Transverse colon (tissue), 4 donors: ENCODE results near the gene PRF1. TPM values are rescaled to one million over a fixed set of nuclear protein-coding genes. Genes with fewer than 3 reads are reported as not detected.

ENCODE experiments used
- DNase-seq: peaks from one replicate; pipeline ENCODE4 v3.0.0-alpha.2; 2019
- H3K27ac ChIP-seq, 4 donors: fragments of 200-600 bp; sonication (generic); 2 replicates each; pipeline ENCODE4 v1.5.1; 2016 to 2018; ENCODE audit warnings: inconsistent platforms in 4 of 4
- H3K27me3 ChIP-seq: fragments of 200-600 bp; sonication (generic); 2 replicates; pipeline ENCODE4 v1.5.1; 2017; ENCODE audit warnings: inconsistent platforms
- H3K36me3 ChIP-seq, 4 donors: fragments of 200-600 bp; sonication (generic); 2 replicates each; pipeline ENCODE4 v1.5.1; 2017 to 2019; ENCODE audit warnings: inconsistent platforms in 4 of 4
- H3K4me1 ChIP-seq, 4 donors: fragments of 200-600 bp; sonication (generic); 2 replicates each; pipeline ENCODE4 v1.5.1; 2017 to 2020; ENCODE audit warnings: inconsistent platforms in 4 of 4
- H3K4me3 ChIP-seq, 4 donors: fragments of 200-600 bp; sonication (generic); 1 replicate in 1 of 4; 2 replicates in 3 of 4; pipeline versions ENCODE4 v1.5.1 to v1.6.1; 2017 to 2019; ENCODE audit warnings: inconsistent platforms in 4 of 4
- H3K9me3 ChIP-seq, 2 donors: fragments of 200-600 bp; sonication (generic); 2 replicates each; pipeline ENCODE4 v1.5.1; 2017 to 2019; ENCODE audit warnings: inconsistent platforms in 2 of 2
- CTCF ChIP-seq, 5 experiments: fragments of 200-600 bp in 3 of 5; fragments of 450-650 bp in 2 of 5; sonication (generic) in 3 of 5; IDR thresholded peaks; 1 replicate in 2 of 5; 2 replicates in 3 of 5; pipeline ENCODE4 v1.5.1; 2016 to 2017; ENCODE audit warnings: antibody characterized with exemption in 5 of 5, inconsistent platforms in 3 of 5, mild to moderate bottlenecking in 2 of 5, moderate library complexity in 1 of 5
- EP300 ChIP-seq: sonication (generic); formaldehyde crosslinking; IDR thresholded peaks from one replicate; pipeline ENCODE4 v1.6.1; 2017; ENCODE audit warnings: antibody characterized with exemption, low read depth
- POLR2A ChIP-seq: fragments of 450-650 bp; IDR thresholded peaks from one replicate; pipeline ENCODE4 v1.6.1; 2016; ENCODE audit warnings: antibody characterized with exemption, mild to moderate bottlenecking, moderate library complexity
- POLR2AphosphoS5 ChIP-seq, 3 donors: sonication (generic); formaldehyde crosslinking; IDR thresholded peaks; one replicate each; pipeline ENCODE4 v1.6.1; 2016; ENCODE audit warnings: antibody characterized with exemption in 3 of 3
- WGBS, 2 donors: methylation state at CpG; one replicate each; pipeline ENCODE4 v1.1.5; 2018; ENCODE audit warnings: low coverage in 1 of 2; 5-methylcytosine and 5-hydroxymethylcytosine counted together
- in situ Hi-C, 4 donors: fragments of 200-750 bp; cut with MboI; loops; one replicate each; pipeline versions ENCODE4 v1.15.0 to v1.15.1; 2017; ENCODE audit warnings: low sequenced_read_pairs in 3 of 4, low pct_ligation_motif_present in 1 of 4, low pct_unique_long_range_greater_than_20kb in 1 of 4
- intact Hi-C: fragments of 100-400 bp; cut with DNase I; formaldehyde crosslinking; loops from one replicate; pipeline ENCODE4 v1.15.1; 2023; ENCODE audit warnings: low total_unique reads
- total RNA-seq, 4 donors: library from RNA; depleted of rRNA; stranded (reverse); fragments of >200 nt; gene quantifications; one replicate each; pipeline ENCODE4 v1.1.0, GENCODE V29; 2016

Gene PRF1
- total RNA-seq, 4 donors from 2014 or later, result 0.80 to 12.7 (median 6.0) TPM

DNA sequence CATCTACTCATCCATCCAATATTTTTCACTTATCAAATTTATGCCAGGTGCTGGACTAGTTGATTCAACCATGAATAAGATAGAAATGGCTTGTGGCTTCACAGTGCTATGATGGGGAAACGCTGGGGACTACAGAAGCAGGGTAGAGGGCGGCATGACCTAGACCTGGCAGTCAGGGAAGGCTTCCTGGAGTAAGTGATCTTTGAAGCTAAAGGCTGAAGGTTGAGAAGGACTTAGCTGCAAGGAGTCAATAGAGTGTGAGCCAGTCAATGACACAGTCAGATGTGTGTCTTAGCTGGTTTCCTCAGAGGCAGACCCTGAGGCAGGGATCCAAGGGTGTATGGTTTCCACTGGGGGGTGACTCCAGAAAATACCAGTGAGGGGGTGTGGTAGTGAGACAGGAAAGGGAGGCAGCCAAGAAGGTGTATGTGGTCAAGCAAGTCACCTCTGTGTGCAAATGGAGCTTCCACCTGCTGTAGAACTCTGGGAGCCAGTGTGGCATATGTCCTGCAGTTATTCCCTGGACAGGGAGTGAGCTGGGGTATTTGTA, 10.3 kb downstream of the PRF1 start:
- H3K4me3 ChIP-seq, result no peak overlapping the region
- no peak for TF ChIP-seq EP300
- TF ChIP-seq CTCF (IDR thresholded peaks at IDR 0.05), result no peak
- no peak for TF ChIP-seq POLR2AphosphoS5 (IDR thresholded peaks at IDR 0.05)
- no peak for TF ChIP-seq POLR2A
- DNase-seq, result no peak
- intact Hi-C loops (no loop called here), in situ Hi-C loops (no loop called here)
- no peaks in the 10 kb centered on the region for H3K9me3 ChIP-seq
- H3K4me1 ChIP-seq, result no peaks in the 10 kb centered on the region
- H3K27ac ChIP-seq, result no peak overlapping the region
- 75 to 84% methylated on average over 2 of the region's 2 CpGs for WGBS, 2 donors
- H3K27me3 ChIP-seq, result no peaks in the 10 kb centered on the region
- no peaks in the 10 kb centered on the region for H3K36me3 ChIP-seq

DNA sequence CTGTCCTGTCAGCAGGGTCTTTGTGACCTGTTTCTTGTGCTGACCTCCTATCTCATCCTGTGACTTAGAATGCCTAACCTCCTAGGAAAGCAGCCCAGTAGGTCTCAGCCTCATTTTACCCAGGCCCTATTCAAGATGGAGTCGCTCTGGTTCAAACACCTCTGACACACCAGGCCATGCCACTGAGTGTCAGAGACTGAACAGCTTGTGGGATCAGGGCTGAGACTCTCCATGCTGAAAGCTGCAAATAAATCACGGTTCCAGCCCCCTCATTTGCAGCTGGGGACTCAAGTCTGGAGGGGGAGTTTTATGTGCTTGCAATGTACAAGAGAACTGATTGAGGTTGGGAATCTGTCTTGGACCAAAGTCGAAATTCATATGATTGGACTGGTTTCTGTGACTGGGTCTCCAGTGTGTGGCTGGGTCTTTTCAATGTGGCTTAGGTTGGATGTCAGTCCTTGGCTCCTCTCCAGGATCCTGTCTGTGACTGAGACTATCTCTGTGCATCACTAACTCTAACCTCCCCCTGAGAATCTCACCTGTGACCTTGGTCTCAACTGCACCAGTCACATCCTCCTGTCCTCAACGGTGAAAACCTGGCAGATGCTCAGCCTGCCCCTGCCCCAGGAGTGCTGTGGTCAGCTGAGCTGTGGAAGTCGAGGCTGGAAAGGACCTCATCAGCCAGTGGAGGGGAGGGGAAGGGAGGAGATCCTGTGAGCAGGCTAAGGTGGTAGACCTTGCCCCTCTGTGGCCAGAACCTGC, 11.7 kb downstream of the PRF1 start:
- H3K27me3 ChIP-seq, result no peaks in the 10 kb centered on the region
- 79% methylated on average over 5 of the region's 5 CpGs; no CpG with 5 or more reads in 1 of the 2 donors for WGBS, 2 donors
- TF ChIP-seq POLR2AphosphoS5 (IDR thresholded peaks at IDR 0.05), result no peak
- TF ChIP-seq EP300, result no peak
- no peak for TF ChIP-seq POLR2A
- TF ChIP-seq CTCF (IDR thresholded peaks at IDR 0.05), result no peak
- in situ Hi-C loops (no loop called here), intact Hi-C loops (no loop called here)
- H3K9me3 ChIP-seq, result no peaks in the 10 kb centered on the region
- H3K36me3 ChIP-seq, result no peaks in the 10 kb centered on the region
- H3K4me3 ChIP-seq, result no peak overlapping the region
- no peak overlapping the region for H3K27ac ChIP-seq
- DNase-seq, result no peak
- no peaks in the 10 kb centered on the region for H3K4me1 ChIP-seq

DNA sequence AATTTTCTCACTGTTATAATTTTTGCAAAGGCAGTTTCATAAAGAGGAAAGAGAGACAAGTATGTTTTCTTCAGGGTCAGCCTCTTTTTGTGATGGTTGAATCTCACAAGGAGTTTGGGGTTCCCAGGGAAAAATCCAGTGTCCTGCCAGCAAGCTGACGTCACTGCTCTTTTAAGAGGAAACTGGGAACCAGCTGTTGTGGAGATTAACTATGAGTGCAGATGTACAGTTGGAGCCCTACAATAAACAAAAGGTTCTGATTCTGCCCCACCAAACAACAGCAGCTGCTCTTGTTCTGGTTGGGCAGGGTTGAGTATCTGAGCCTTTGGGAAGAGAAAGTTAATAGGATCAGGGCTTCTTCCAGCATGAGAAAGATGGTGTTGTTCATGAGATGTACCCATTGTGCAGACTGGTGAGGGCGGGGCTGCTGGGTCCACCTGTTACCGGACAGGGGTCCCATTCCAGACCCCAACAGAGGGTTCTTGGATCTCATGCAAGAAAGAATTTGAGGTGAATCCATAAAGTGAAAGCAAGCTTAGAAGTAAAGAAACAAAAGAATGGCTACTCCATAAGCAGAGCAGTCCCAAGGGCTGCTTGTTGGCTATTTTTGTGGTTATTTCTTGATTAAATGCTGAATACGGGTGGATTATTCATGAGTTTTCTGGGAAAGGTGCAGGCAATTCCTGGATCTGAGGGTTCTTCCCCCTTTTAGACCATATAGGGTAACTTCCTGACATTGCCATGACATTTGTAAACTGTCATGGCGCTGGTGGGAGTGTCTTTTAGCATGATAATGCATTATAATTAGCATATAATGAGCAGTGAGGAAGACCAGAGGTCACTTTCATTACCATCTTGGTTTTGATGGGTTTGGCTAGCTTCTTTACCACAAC, 12.5 kb downstream of the PRF1 start:
- Histone ChIP-seq H3K27me3 (no peaks in the 10 kb centered on the region), H3K27ac (peak overlapping the region in 3 of 4 donors; percentile 12 to 43 (median 35)), H3K4me1 (peaks cover 0 to 4% (median 0%) of the 10 kb centered on the region in 4 donors), H3K36me3 (no peaks in the 10 kb centered on the region), H3K4me3 (no peak overlapping the region), H3K9me3 (no peaks in the 10 kb centered on the region)
- no peak for DNase-seq
- WGBS, 2 donors, result 54 to 79% methylated on average over 3 to 5 of the region's 5 CpGs
- in situ Hi-C loops, result no loop called here
- TF ChIP-seq POLR2AphosphoS5 (IDR thresholded peaks at IDR 0.05) (no peak), EP300 (no peak), POLR2A (no peak), CTCF (IDR thresholded peaks at IDR 0.05) (no peak)
- intact Hi-C loops, result no loop called here
